Measurements from ENCODE around the gene OR2AG1. TPM values are rescaled to one million over a fixed set of nuclear protein-coding genes. Genes with fewer than 3 reads are reported as not detected.
A peak's percentile ranks its signal among the peaks of the same experiment; 100 is the strongest.

The OR2AG1 gene
- total and polyA plus RNA-seq, 12 donors, result not detected

DNA sequence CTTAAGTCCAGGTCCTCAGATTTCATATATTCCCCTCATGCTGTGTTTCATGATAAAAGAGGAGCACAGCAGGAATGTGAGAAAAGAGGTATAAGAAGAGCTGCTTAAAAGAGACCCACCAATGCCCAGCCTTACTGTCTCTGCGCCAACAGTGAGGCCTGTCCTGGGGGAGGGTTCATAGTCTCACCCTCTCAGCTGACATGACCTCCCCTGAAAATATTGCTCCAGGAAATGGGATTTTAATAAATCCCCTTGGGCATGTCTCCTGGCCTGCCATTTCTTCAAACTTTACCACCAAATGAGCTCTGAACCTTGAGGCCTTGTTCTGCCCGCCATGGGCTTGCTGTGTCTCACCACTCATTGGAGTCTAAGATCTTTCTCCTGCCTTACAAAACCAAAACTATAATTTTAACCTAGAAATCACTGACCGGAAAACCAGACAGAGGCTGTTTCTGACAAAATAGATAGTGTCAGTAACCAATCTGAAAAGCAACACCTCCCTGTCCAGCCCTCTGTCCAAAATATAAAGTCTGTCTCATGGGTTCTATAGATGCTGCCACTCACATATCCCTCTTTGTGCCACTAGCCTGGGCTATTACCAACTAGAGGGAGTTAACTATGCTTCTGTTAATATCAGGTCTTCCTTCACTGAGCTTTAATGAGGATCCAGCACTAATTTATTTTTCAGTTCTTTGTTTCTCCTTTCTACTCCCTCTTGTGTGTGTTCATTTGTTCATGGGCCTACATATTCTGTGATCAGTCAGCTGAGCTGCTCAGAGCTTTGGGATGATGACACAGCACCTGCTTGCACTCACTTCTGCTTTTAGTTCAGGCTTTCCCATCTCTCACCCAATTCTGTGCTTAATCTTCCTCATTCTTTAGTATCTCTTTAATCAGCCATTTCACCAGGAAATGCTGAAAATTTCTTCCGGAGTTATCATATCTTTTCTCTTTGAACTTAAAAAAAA is 10.6 kb upstream of the OR2AG1 start, which contains the start of gene OR2AG2:
TSS of gene OR2AG2 (minus strand) at position 51 of the 968 bp plus-strand sequence. CDS start 3,019 bp downstream, outside the sequence.
- H3K4me3 ChIP-seq, result no peak within 1 kb of the TSS
- TF ChIP-seq, protein P1, sequence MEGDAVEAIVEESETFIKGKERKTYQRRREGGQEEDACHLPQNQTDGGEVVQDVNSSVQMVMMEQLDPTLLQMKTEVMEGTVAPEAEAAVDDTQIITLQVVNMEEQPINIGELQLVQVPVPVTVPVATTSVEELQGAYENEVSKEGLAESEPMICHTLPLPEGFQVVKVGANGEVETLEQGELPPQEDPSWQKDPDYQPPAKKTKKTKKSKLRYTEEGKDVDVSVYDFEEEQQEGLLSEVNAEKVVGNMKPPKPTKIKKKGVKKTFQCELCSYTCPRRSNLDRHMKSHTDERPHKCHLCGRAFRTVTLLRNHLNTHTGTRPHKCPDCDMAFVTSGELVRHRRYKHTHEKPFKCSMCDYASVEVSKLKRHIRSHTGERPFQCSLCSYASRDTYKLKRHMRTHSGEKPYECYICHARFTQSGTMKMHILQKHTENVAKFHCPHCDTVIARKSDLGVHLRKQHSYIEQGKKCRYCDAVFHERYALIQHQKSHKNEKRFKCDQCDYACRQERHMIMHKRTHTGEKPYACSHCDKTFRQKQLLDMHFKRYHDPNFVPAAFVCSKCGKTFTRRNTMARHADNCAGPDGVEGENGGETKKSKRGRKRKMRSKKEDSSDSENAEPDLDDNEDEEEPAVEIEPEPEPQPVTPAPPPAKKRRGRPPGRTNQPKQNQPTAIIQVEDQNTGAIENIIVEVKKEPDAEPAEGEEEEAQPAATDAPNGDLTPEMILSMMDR (IDR thresholded peaks at IDR 0.05), result no peak
- TF ChIP-seq POLR2A (IDR thresholded peaks at IDR 0.05), result no peak
- no peaks in the 10 kb centered on the region for H3K9me3 ChIP-seq (replicated peaks in 1 of 3)
- intact Hi-C loops (cut with DNase I), result no loop called here
- no peaks in the 10 kb centered on the region for H3K27me3 ChIP-seq
- DNase-seq, result peak in 4 of 7 donors; percentile 11 to 27 (median 20)
- WGBS, 4 donors, result 61 to 89% (median 80%) methylated on average over 3 to 4 of the region's 4 CpGs
- H3K36me3 ChIP-seq (replicated peaks in 1 of 2), result no peaks in the 10 kb centered on the region
- H3K27ac ChIP-seq, result no peak within 1 kb of the TSS
- H3K4me1 ChIP-seq (replicated peaks in 1 of 2), result no peaks in the 10 kb centered on the region

DNA sequence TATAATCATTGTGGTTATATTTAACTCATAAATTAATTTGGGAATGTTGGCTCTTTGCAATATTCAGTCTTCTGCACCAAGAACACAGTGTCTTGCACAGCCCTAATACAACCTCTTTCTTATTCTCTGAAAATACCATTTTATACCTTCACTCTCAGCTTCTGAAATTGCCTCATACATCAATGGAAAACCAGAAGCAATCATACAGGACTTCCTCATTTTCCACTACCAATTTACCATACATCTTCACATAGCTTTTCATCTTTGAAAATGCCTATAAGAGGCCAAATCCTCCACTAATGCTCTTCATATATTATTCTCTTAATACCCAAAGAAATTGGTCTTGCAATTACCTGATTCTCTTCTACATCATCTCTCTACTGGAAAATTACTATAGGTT is 4.3 kb upstream of the OR2AG1 start:
- TF ChIP-seq, protein P1 (IDR thresholded peaks at IDR 0.05), result no peak
- TF ChIP-seq POLR2A (IDR thresholded peaks at IDR 0.05), result no peak
- intact Hi-C loops (cut with DNase I), result no loop called here
- H3K27ac ChIP-seq, result no peak overlapping the region
- no peak overlapping the region for H3K4me3 ChIP-seq
- no peaks in the 10 kb centered on the region for H3K9me3 ChIP-seq (replicated peaks in 1 of 3)
- no peaks in the 10 kb centered on the region for H3K27me3 ChIP-seq
- no peak for DNase-seq
- H3K36me3 ChIP-seq (replicated peaks in 1 of 2), result no peaks in the 10 kb centered on the region
- H3K4me1 ChIP-seq (replicated peaks in 1 of 2), result no peaks in the 10 kb centered on the region

GRCh38 chr11:6780829-6781228 is 2.0 kb upstream of the OR2AG1 start:
- TF ChIP-seq, protein P1 (IDR thresholded peaks at IDR 0.05), result no peak
- no peak for TF ChIP-seq POLR2A (IDR thresholded peaks at IDR 0.05)
- no peak for DNase-seq
- no peak overlapping the region for H3K4me3 ChIP-seq
- H3K36me3 ChIP-seq (replicated peaks in 1 of 2), result no peaks in the 10 kb centered on the region
- H3K9me3 ChIP-seq (replicated peaks in 1 of 3), result no peaks in the 10 kb centered on the region
- no peaks in the 10 kb centered on the region for H3K4me1 ChIP-seq (replicated peaks in 1 of 2)
- no peaks in the 10 kb centered on the region for H3K27me3 ChIP-seq
- H3K27ac ChIP-seq, result no peak overlapping the region
- intact Hi-C loops (cut with DNase I), result no loop called here

DNA sequence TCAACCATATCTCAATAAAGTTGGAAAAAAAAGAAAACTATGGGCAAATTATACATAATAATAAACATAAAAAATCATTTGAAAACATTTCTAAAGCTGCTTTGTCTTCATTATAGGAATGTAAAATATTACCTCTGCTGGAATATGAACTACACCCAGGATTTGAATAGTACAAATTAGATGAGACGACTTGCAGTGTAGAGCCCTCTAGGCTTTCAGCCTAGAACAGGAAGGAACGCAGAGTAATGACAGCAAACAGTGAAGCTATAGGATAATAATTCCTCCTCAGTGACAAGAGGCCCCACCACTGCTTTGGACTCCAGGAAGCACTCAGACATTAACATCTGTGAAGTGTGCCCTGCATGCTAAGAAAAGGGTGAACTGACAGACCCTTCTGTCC is 7.7 kb downstream of the OR2AG1 start:
- no peak overlapping the region for H3K27ac ChIP-seq
- no peak for DNase-seq

More for the DNA sequence above, 7.7 kb downstream of the OR2AG1 start:
- no peaks in the 10 kb centered on the region for H3K9me3 ChIP-seq (replicated peaks in 1 of 3)
- TF ChIP-seq POLR2A (IDR thresholded peaks at IDR 0.05), result no peak
- TF ChIP-seq, protein P1 (IDR thresholded peaks at IDR 0.05), result no peak
- intact Hi-C loops (cut with DNase I), result no loop called here
- no peaks in the 10 kb centered on the region for H3K36me3 ChIP-seq (replicated peaks in 1 of 2)
- no peaks in the 10 kb centered on the region for H3K4me1 ChIP-seq (replicated peaks in 1 of 2)
- 35 to 67% (median 42%) methylated on average over 2 of the region's 2 CpGs for WGBS, 4 donors
- H3K4me3 ChIP-seq, result no peak overlapping the region
- no peaks in the 10 kb centered on the region for H3K27me3 ChIP-seq
